K562 (cell line): ENCODE results near the gene CHMP3. TPM values are rescaled to one million over a fixed set of nuclear protein-coding genes. Genes with fewer than 3 reads are reported as not detected.

ENCODE experiments used
- ASH1L ChIP-seq: fragments of 450-650 bp; IDR thresholded peaks from 2 replicates; pipeline ENCODE4 v1.6.1; 2018; ENCODE audit warnings: borderline replicate concordance, mild to moderate bottlenecking, low read depth; ENCODE audit not compliant: partially characterized antibody
- ETS2 ChIP-seq: IDR thresholded peaks from 2 replicates; pipeline ENCODE4 v1.6.1; 2016; ENCODE audit warnings: borderline replicate concordance, missing genetic modification characterization, mild to moderate bottlenecking, moderate library complexity, missing compliant biosample characterization; ENCODE audit not compliant: poor library complexity, severe bottlenecking
- FIP1L1 ChIP-seq: fragments of 200-400 bp; formaldehyde crosslinking; IDR thresholded peaks from 2 replicates; pipeline ENCODE4 v1.6.1; 2018; ENCODE audit warnings: mild to moderate bottlenecking, low read depth, low read length; ENCODE audit not compliant: poor library complexity, severe bottlenecking
- FOXJ3 ChIP-seq: sonication (generic); formaldehyde crosslinking; IDR thresholded peaks from 2 replicates; pipeline ENCODE4 v1.4.0; 2020; ENCODE audit warnings: mild to moderate bottlenecking, missing genetic modification reagents
- MTA3 ChIP-seq: fragments of 450-650 bp; formaldehyde crosslinking; IDR thresholded peaks from 2 replicates; pipeline ENCODE4 v1.6.1; 2017; ENCODE audit warnings: mild to moderate bottlenecking, borderline replicate concordance
- PHB ChIP-seq: fragments of 250-450 bp; sonication (Bioruptor Pico); IDR thresholded peaks from 2 replicates; pipeline ENCODE4 v1.5.0; 2021
- RBM14 ChIP-seq: fragments of 200-400 bp; formaldehyde crosslinking; IDR thresholded peaks from 2 replicates; pipeline ENCODE4 v1.6.1; 2018; ENCODE audit warnings: low read depth, mild to moderate bottlenecking, low read length, moderate library complexity, borderline replicate concordance; ENCODE audit not compliant: insufficient read depth
- SAFB ChIP-seq: fragments of 200-400 bp; formaldehyde crosslinking; IDR thresholded peaks from 2 replicates; pipeline ENCODE4 v1.6.1; 2017; ENCODE audit warnings: low read depth, low read length, borderline replicate concordance
- STAT5B ChIP-seq: fragments of 250-450 bp; sonication (Bioruptor Pico); IDR thresholded peaks from 2 replicates; pipeline ENCODE4 v1.8.0; 2021; ENCODE audit warnings: mild to moderate bottlenecking, inconsistent platforms
- TCF3 ChIP-seq: sonication (generic); formaldehyde crosslinking; IDR thresholded peaks from 2 replicates; pipeline ENCODE4 v1.4.0; 2020; ENCODE audit warnings: mild to moderate bottlenecking, missing genetic modification reagents
- ZSCAN32 ChIP-seq: fragments of 450-650 bp; formaldehyde crosslinking; IDR thresholded peaks from 2 replicates; pipeline ENCODE4 v1.4.0; 2020; ENCODE audit warnings: mild to moderate bottlenecking, moderate library complexity
- polyA plus RNA-seq, 8 experiments: library from polyadenylated mRNA; depleted of rRNA in 4 of 8; stranded (reverse) in 5 of 8; unstranded in 3 of 8; fragments of >200 nt; fragmentation: Nextera tagmentation in 2 of 8; fragmentation: Illumina TruSeq in 1 of 8; extraction: Ambion mirVana in 2 of 8; extraction: Trizol in 1 of 8; gene quantifications; 2 replicates each; pipeline versions ENCODE4 v1.2.1 to v1.2.3, GENCODE V29; 2011 to 2014; ENCODE audit warnings: inconsistent platforms in 1 of 8, missing spikeins in 1 of 8
- total RNA-seq, 7 experiments: library from RNA; depleted of rRNA in 6 of 7; stranded (reverse); fragments of >200 nt in 6 of 7; fragmentation: Illumina TruSeq in 2 of 7; extraction: Trizol in 2 of 7; gene quantifications; 2 replicates each; pipeline versions ENCODE4 v1.2.1 to v1.2.3, GENCODE V29; 2011 to 2021; ENCODE audit warnings: low replicate concordance in 1 of 7
- TF ChIP-seq, protein P1 (sequence below): IDR thresholded peaks from 3 replicates; pipeline ENCODE4 v1.6.1; 2011; ENCODE audit warnings: borderline replicate concordance, mild to moderate bottlenecking; ENCODE audit not compliant: insufficient read length, insufficient read depth
- TF ChIP-seq, protein P2 (sequence below): fragments of 450-650 bp; formaldehyde crosslinking; IDR thresholded peaks from 2 replicates; pipeline ENCODE4 v1.4.0; 2020; ENCODE audit warnings: mild to moderate bottlenecking, moderate library complexity
- TF ChIP-seq, protein P3 (sequence below): fragments of 250-450 bp; sonication (Bioruptor Pico); IDR thresholded peaks from 2 replicates; pipeline ENCODE4 v1.5.0; 2020; ENCODE audit warnings: mild to moderate bottlenecking
- TF ChIP-seq, protein P4 (sequence below): fragments of 450-650 bp; IDR thresholded peaks from 2 replicates; pipeline ENCODE4 v1.6.1; 2016; ENCODE audit warnings: missing biosample characterization, missing genetic modification characterization
- TF ChIP-seq, protein P5 (sequence below): fragments of 250-450 bp; sonication (Bioruptor Pico); IDR thresholded peaks from 2 replicates; pipeline ENCODE4 v1.8.0; 2021; ENCODE audit warnings: mild to moderate bottlenecking, moderate library complexity
- TF ChIP-seq, protein P6 (sequence below): fragments of 250-450 bp; sonication (Bioruptor Pico); IDR thresholded peaks from 2 replicates; pipeline ENCODE4 v1.4.0; 2020; ENCODE audit warnings: mild to moderate bottlenecking, moderate library complexity, borderline replicate concordance

Gene CHMP3
- total and polyA plus RNA-seq, 9 of the 15 experiments (the other 6 are each of a cell fraction or from before 2014, with no cell fraction given) = 20.6 to 52.5 (median 31.7) TPM

DNA sequence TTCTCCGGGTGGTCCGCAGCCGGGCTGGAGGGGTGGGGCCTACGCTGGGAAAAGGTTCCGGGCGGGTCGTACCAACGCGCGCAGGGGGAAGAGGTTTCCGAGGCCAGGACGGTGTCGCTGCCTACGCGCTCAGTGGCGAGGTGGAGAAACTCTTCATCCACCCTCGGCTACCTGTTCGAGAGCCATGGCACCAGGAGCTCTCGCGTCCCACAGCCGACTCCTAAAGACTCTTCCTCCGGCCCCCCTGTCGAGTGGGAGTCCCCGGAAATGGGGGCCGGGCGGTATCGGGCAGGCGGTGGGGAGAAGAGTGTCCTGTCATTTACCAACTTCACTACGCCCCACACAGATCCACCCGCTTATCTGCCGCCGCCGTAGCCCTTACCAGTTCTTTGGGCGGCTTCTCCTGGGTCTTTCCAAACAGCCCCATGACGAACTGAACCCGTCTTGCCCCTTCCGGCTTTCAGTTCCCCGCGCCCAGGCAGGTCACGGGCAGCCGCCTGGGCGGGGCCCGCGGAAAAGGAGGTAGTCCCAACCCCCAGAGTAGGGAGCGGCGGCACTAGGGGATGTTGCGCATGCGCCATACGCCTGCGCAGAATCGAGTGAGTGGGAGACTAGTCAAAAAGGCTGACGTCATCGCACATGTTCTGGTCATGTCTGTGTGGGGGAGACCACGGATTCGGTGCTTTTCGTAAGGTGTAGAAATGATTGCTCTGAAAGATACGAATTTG is at the start of gene CHMP3 (continued):
- TF ChIP-seq, protein P1, sequence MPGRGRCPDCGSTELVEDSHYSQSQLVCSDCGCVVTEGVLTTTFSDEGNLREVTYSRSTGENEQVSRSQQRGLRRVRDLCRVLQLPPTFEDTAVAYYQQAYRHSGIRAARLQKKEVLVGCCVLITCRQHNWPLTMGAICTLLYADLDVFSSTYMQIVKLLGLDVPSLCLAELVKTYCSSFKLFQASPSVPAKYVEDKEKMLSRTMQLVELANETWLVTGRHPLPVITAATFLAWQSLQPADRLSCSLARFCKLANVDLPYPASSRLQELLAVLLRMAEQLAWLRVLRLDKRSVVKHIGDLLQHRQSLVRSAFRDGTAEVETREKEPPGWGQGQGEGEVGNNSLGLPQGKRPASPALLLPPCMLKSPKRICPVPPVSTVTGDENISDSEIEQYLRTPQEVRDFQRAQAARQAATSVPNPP = no peak
- TF ChIP-seq STAT5B (CRISPR knock-in tag) = no peak
- no peak for TF ChIP-seq TCF3 (CRISPR knock-in tag)
- TF ChIP-seq FOXJ3 (CRISPR knock-in tag) = no peak
- no peak for TF ChIP-seq PHB
- TF ChIP-seq MTA3 = peak; percentile 84; the same call in 1 of the 2 replicates
- TF ChIP-seq, protein P2, sequence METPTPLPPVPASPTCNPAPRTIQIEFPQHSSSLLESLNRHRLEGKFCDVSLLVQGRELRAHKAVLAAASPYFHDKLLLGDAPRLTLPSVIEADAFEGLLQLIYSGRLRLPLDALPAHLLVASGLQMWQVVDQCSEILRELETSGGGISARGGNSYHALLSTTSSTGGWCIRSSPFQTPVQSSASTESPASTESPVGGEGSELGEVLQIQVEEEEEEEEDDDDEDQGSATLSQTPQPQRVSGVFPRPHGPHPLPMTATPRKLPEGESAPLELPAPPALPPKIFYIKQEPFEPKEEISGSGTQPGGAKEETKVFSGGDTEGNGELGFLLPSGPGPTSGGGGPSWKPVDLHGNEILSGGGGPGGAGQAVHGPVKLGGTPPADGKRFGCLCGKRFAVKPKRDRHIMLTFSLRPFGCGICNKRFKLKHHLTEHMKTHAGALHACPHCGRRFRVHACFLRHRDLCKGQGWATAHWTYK (CRISPR knock-in tag) = no peak
- TF ChIP-seq, protein P3, sequence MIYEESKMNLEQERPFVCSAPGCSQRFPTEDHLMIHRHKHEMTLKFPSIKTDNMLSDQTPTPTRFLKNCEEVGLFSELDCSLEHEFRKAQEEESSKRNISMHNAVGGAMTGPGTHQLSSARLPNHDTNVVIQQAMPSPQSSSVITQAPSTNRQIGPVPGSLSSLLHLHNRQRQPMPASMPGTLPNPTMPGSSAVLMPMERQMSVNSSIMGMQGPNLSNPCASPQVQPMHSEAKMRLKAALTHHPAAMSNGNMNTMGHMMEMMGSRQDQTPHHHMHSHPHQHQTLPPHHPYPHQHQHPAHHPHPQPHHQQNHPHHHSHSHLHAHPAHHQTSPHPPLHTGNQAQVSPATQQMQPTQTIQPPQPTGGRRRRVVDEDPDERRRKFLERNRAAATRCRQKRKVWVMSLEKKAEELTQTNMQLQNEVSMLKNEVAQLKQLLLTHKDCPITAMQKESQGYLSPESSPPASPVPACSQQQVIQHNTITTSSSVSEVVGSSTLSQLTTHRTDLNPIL (CRISPR knock-in tag) = peak; percentile 71; the same call in 1 of the 2 replicates
- TF ChIP-seq, protein P4, sequence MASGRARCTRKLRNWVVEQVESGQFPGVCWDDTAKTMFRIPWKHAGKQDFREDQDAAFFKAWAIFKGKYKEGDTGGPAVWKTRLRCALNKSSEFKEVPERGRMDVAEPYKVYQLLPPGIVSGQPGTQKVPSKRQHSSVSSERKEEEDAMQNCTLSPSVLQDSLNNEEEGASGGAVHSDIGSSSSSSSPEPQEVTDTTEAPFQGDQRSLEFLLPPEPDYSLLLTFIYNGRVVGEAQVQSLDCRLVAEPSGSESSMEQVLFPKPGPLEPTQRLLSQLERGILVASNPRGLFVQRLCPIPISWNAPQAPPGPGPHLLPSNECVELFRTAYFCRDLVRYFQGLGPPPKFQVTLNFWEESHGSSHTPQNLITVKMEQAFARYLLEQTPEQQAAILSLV (tag) = no peak
- TF ChIP-seq, protein P5, sequence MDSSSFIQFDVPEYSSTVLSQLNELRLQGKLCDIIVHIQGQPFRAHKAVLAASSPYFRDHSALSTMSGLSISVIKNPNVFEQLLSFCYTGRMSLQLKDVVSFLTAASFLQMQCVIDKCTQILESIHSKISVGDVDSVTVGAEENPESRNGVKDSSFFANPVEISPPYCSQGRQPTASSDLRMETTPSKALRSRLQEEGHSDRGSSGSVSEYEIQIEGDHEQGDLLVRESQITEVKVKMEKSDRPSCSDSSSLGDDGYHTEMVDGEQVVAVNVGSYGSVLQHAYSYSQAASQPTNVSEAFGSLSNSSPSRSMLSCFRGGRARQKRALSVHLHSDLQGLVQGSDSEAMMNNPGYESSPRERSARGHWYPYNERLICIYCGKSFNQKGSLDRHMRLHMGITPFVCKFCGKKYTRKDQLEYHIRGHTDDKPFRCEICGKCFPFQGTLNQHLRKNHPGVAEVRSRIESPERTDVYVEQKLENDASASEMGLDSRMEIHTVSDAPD = no peak
- no peak for TF ChIP-seq RBM14
- TF ChIP-seq ASH1L = peak; percentile 81
- peak; percentile 35 for TF ChIP-seq ETS2 (tag)
- no peak for TF ChIP-seq SAFB
- no peak for TF ChIP-seq ZSCAN32
- TF ChIP-seq, protein P6, sequence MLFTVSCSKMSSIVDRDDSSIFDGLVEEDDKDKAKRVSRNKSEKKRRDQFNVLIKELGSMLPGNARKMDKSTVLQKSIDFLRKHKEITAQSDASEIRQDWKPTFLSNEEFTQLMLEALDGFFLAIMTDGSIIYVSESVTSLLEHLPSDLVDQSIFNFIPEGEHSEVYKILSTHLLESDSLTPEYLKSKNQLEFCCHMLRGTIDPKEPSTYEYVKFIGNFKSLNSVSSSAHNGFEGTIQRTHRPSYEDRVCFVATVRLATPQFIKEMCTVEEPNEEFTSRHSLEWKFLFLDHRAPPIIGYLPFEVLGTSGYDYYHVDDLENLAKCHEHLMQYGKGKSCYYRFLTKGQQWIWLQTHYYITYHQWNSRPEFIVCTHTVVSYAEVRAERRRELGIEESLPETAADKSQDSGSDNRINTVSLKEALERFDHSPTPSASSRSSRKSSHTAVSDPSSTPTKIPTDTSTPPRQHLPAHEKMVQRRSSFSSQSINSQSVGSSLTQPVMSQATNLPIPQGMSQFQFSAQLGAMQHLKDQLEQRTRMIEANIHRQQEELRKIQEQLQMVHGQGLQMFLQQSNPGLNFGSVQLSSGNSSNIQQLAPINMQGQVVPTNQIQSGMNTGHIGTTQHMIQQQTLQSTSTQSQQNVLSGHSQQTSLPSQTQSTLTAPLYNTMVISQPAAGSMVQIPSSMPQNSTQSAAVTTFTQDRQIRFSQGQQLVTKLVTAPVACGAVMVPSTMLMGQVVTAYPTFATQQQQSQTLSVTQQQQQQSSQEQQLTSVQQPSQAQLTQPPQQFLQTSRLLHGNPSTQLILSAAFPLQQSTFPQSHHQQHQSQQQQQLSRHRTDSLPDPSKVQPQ (CRISPR knock-in tag) = no peak
- TF ChIP-seq FIP1L1 = peak; percentile 64
